ENCODE results near the gene SPECC1L.
A peak's percentile ranks its signal among the peaks of the same experiment; 100 is the strongest.
"Not testable (repeated sequence)": the region's sequence is repeated elsewhere in the genome, so short reads cannot be mapped to it uniquely, and the experiment has no call there.

SPECC1L gene

GRCh38 chr22:24247564-24248344, 22.9 kb upstream of the SPECC1L start:
- DNase-seq: peak; percentile 83 to 89

GRCh38 chr22:24248611-24249010, 22.0 kb upstream of the SPECC1L start:
- DNase-seq: not testable (repeated sequence)

- DNase-seq: not testable (repeated sequence)
Measured at GRCh38 chr22:24249413-24249812, 21.2 kb upstream of the SPECC1L start.

- DNase-seq: not testable (repeated sequence)
Measured at GRCh38 chr22:24251286-24251685, 19.3 kb upstream of the SPECC1L start.

GRCh38 chr22:24253126-24253525, 17.5 kb upstream of the SPECC1L start:
- DNase-seq: not testable (repeated sequence)

- not testable (repeated sequence) for DNase-seq
Measured at GRCh38 chr22:24256136-24256535, 14.5 kb upstream of the SPECC1L start.

- DNase-seq: not testable (repeated sequence)
Measured at GRCh38 chr22:24256736-24257135, 13.9 kb upstream of the SPECC1L start.

GRCh38 chr22:24259459-24259858, 11.2 kb upstream of the SPECC1L start:
- peak; percentile 58 to 74 for DNase-seq

GRCh38 chr22:24262185-24262749, 8.4 kb upstream of the SPECC1L start:
- not testable (repeated sequence) for DNase-seq

- not testable (repeated sequence) for DNase-seq
Measured at GRCh38 chr22:24263479-24263878, 7.2 kb upstream of the SPECC1L start.

GRCh38 chr22:24264329-24264896, 6.2 kb upstream of the SPECC1L start:
- DNase-seq: not testable (repeated sequence)

- DNase-seq: no peak
Measured at GRCh38 chr22:24265734-24266133, 4.9 kb upstream of the SPECC1L start.

- not testable (repeated sequence) for DNase-seq
Measured at GRCh38 chr22:24266495-24266894, 4.1 kb upstream of the SPECC1L start.

GRCh38 chr22:24271386-24271854, 789 bp downstream of the SPECC1L start:
- DNase-seq: peak in 1 of 2 donors; percentile 32

- not testable (repeated sequence) for DNase-seq
Measured at GRCh38 chr22:24273031-24273430, 2.4 kb downstream of the SPECC1L start.

- DNase-seq: not testable (repeated sequence)
Measured at GRCh38 chr22:24273906-24274305, 3.3 kb downstream of the SPECC1L start.

- DNase-seq: not testable (repeated sequence)
Measured at GRCh38 chr22:24274696-24275405, 4.2 kb downstream of the SPECC1L start.

GRCh38 chr22:24280363-24280762, 9.7 kb downstream of the SPECC1L start:
- DNase-seq: not testable (repeated sequence)

GRCh38 chr22:24282401-24282800, 11.8 kb downstream of the SPECC1L start:
- DNase-seq: no peak

- no peak for DNase-seq
Measured at GRCh38 chr22:24284747-24285203, 14.1 kb downstream of the SPECC1L start.

GRCh38 chr22:24285245-24285644, 14.6 kb downstream of the SPECC1L start:
- DNase-seq: no peak

- DNase-seq: not testable (repeated sequence)
Measured at GRCh38 chr22:24287212-24287611, 16.6 kb downstream of the SPECC1L start.

GRCh38 chr22:24287801-24288200, 17.2 kb downstream of the SPECC1L start:
- not testable (repeated sequence) for DNase-seq
